NCI-H524 (cell line): ENCODE data around the gene SV2C.
A peak's percentile ranks its signal among the peaks of the same experiment; 100 is the strongest.

Experiments
- DNase-seq, 2 experiments: peaks; one replicate each; lab custom pipeline; 2025; lab: John Stamatoyannopoulos, UW

SV2C gene

DNA sequence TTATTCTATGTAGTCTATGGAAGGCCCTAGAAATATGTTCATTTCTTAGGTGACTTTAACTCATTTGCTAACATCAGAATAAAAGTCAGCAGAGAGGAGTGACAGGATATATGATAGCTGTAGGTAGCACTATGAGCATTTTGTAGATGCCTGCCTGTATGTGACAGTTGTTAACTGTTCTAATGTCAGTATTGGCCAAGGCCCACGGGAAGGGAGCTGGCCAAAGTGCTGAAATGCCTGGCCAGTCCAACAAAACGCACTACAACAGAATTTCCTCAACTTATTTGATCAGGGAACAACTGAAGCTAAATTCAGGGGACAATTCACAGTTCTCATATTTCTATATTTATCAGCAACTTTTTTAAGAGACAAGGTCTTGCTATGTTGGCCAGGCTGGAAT lies 20.8 kb downstream of the SV2C start:
- DNase-seq = no peak

DNA sequence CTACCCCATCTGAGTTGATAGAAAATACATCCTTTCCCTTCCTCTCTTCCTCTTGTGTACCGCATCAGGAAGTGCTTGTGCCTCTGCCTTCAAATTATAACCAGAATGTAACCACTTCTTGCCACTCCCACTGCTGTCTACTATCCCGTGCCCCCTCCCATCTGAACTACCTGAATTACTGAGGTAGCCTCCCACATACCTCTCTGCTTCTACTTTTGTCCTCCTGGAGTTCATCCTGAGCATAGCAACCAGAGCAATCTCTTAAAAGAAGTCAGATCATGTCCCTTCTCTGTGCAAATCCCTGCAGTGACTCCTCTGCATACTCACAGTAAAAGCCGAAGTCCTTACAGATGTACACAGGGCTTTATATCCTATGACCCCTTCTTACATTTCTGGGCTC lies 23.0 kb downstream of the SV2C start:
- DNase-seq = no peak

DNA sequence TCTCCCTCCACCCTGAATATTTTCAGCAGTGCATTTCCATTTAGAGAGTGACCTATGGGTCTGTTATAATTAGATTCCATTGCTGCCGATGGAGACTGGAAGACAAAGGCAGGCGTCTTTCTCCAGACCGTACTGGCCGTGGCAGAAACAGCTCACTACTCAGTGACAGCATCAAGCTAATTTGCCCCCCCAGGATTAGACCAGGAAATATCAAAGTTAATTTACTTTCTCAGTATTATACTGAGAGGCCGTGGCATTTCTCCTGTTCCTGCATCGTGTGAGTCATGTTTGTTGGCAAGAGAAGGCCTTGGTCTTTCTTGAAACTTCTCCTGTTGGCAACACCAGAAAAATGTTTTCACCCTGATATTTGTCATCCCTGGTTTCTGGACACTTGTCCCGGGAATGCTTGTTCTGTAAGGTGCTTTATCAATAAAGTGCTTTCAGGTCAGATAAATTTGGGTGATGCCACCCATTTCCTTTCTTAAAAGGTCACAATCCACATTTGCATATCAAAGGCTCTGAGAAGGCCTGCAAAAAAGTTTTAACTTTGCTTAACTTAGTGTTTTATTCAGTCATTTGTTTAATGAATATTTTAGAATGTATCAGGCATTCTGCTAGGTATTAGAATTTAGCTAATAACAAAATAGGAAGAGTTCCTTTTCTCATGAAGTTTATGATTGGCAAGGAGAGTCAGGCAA lies 28.4 kb downstream of the SV2C start:
- DNase-seq = no peak

DNA sequence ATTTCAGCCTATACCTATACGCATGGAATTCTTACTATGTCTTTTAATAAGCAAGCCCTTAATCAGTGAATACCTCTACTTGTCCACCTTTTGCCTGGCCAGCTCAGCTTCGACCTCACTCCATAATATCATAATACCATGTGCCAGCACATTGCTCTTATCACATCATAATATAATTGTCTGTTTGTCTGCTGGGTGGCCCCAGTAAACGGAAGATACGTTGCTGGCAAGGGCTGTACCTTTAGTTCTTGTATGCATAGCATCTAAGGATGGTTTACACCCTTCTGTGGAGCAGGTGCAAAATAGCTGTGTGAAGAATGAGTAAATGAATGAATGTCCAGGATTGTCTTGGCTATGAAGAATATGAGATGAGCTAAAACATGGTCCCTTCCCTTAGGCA lies 29.9 kb downstream of the SV2C start:
- no peak for DNase-seq

DNA sequence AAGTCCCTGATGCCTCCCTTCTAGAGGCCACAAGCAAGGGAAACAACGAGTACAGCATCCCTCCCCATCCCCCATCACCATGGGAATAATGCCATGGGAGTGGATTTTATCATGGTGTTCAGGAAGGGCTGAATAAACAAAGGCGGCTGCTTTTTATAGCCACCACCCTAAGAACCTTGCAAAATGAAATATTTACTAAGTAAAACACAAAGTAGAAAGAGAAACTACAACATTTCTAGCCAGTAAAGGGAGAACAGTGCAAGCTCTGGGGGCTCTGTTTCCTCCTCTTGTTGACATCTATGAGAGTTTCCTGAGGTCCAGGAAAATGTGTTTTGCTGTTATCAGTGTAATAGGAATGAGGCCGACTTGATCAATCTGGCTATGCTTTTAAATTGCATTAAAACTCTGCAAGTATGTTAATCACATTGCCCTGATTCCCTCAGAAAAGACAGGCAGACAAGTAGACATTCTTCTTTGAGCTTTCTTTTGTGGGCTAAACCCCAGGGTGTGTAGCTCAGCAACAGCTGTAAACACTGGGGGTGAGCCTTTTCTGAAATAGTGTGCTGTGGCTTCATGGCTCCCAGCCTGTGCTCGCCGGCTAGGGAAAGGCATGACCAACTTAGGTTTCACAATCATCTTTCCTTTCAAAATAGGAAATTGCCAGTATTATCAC lies 31.1 kb downstream of the SV2C start:
- DNase-seq = no peak

DNA sequence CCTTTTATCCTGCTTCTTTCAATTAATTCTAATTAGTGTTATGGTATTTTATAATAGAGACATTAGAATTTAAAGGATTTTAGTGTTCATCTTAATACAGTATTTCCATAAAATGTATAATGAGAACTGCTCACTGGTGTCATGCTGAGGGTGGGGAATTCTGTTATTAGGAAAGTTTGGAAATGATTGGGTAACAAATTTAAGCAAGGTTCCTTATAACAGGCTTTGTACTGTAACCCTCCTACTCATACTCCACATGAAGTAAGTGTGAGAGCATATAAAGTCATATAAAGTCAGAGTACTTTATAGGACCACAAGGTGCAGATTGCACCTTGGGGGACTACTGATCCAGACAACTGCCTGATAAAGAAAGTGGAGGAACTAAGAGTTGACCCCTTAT lies 42.2 kb downstream of the SV2C start:
- DNase-seq = no peak

DNA sequence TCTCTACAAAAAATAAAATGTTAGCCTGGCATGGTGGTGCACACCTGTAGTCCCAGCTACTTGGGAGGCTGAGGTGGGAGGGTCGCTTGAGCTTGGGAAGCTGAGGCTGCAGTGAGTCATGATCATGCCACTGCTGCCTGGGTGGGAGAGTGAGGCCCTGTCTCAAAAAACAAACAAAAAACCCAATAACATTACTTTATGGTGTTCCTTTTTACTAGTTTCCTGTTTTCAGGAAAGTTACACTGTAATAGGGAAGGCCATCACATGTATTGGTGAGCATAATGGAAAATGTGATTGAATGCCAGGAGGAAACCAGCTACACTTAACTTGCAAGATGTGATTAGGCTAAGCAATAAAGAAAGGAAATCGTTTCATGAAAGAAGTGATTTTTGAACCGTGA lies 42.7 kb downstream of the SV2C start:
- DNase-seq = no peak

DNA sequence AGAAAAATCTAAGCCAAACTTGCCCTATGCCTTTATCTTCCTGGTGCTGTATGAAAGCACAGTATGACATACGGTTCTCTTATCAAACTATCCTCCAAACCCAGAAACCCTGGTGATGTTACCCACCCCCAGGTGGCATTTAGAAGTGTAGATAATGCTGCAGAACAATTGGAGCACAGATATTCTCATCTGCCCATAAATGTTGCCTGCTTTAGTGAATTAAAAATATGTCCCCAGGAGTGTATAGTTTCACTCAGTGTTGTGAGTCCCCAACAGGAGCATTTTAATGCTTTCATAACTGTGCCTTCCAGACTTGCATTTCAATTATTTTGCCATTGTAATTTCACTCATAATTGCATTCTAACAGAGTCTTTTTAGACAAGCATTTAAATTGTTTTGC lies 50.8 kb downstream of the SV2C start:
- DNase-seq = no peak

DNA sequence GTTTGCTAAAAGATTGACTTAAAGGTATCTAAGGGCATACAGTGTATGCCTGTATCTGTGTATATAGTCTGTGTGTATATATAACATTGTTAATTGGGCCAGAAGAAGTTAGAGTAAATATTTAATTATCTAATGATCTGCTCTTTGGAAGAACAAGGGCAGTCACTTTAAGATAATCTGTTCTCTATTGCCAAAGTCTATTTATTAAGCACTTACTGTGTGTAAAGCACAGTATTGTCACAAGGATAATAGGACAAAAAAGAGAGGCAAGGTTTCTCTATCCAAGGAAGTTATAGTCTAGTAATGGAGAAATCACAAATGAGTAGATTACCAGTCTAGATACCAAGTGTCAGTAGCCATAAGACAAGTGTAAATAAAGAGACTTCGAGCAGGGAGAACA lies 51.5 kb downstream of the SV2C start:
- DNase-seq = no peak

DNA sequence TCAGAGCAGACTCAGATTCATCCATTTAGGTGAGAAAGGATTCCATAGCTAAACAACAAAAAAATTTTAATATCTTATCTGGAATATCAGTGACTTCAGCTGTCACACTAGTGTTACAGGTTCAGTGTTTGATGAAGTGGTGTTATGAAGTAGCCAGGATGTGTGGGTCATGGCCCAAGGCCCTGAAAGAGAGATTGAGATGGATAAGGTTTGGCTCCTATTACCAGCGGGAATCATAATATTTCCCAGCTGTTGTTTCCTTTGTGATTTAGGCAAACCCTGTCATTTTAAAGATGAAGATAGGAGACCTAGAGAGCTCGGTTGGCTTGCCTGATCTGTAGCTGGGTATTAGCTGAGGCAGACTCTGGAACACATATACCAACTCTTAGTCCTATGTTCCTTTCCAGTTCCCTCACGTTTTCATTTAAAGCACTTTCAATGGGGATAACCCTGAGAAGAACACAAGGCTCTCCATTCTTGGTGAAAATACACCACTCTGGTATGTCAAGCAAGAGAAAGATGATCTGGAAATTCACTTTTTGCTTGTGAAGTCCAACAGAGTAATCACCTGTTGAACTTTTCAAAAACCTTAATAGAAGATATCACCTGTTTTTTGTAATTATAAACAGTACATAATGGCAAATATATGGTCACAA lies 54.8 kb downstream of the SV2C start:
- DNase-seq = no peak

DNA sequence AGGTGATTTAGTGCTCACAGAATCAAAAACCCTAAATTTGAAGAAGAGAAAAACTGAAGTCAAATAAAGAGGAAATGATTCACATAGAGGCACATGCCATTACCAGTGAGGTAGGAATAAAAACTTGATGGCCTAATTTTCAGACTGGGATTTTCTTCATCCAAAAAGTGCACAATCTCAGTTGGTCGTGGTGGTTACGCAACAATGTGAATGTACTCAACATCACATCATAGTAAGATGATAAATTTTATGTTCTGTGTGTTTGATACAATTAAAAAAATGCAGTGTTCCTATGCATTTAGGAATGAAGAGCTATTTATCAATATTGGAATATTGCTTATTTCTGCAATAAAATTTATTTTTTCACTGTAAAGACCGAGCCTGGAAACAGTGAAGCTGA lies 60.7 kb downstream of the SV2C start:
- no peak for DNase-seq

DNA sequence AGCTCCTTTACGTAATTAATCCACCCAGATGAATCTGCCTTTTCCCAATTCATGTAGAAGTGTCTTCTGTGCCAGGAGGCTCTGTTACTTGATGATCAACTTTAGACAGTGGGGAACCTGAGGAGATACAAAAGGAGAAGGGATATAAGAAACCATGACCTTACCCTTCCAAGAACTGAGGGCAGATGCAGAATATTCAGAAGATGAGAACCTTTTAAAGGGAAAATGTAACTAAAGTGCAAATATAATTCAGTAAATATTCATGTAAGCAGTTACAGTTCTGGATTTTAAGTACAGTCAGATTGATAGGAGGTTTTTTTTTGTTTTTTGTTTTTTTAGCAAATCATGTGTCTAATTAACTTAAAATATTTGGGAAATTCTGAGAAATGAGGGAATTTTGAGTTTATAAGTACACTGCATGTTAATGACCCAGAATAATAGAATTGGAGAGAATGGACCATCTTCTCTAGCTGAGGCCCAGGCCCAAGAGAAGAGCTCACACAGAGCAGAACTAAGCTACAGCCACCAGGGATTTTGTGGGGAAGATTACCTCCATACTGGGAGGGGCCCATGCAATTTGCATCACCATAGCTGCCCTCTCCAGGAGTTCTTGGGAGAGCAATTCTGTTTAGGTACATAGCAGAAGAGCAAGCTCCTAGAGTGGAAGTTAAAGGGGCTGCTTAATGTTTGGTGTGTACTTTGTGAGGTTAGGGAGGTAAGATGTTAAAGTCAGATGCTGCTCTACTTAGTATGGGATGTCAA lies 61.5 kb downstream of the SV2C start:
- DNase-seq = no peak

DNA sequence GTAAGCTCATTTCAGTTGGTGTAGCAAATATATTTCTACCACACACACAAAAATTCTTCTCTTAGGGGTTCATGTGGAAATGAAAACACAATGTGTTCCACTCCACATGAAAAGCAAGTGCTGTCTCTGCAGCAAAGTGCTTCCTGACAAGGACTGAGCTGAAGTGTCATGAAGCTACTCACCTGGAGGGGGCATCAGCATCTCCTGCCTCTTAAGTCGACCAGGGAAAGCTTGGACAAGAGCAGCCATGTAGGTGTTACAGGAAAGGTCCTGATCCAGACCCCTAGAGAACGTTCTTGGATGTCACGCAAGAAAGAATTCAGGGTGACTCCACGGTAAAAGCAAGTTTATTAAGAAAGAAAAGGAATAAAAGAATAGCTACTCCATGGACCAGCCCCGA lies 62.8 kb downstream of the SV2C start:
- DNase-seq = peak; percentile 11 to 13

DNA sequence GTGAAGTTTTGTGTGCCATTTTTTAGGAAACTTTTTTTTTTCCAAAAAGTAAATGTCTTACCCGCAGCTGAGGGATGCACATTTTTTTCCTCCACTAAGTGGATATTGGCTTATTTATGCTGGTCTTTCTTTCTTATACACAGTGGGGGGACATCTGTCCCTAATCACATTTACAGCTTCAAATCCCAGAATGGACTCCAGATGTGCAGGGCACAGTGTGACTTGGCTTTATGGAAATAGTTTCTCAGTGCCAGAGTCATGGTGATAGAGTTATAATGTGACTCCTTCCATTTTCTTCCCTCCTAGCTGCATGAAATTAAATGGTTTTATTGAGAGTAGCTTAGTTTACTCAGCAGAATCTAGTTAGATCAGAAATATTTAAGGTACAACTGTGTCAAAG lies 66.5 kb downstream of the SV2C start:
- peak in 1 of 2 experiments; percentile 63 for DNase-seq

DNA sequence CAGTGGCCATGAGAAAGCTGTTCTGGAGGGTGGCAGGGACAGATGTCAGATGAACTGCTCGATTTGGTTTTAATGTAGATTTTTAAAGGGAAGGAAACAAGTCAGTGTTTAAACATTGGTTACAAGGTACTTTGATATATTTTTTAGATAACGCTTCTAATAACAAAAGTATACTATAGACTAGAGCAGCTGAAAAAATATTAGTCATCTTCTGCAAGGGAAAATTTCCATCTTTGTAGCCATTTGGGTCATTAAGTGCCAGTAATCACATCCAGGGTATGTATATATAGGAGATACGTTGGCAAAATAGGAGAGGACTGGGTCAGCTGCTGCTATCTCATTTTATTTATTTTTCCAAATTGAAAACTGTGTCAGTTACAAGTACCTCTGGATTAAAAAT lies 69.0 kb downstream of the SV2C start:
- no peak for DNase-seq

DNA sequence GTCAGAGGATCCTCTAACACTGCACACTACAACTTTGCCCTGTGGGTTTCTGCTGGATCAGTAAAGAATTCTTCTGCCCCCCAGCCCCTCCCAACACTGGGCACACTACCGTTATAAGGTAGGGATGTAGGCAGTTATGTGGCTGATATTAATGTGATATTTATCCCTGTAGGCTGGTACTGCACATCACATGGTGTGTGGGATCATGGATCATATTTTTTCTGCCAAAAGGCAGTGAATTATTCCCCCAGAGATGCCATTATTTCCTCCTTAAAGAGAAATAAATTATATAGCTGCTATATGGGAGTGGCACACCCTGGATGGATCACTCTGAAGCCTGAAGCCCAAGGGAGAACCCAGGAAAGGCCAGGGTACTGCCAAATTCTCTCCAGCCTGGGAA lies 69.5 kb downstream of the SV2C start:
- no peak for DNase-seq

DNA sequence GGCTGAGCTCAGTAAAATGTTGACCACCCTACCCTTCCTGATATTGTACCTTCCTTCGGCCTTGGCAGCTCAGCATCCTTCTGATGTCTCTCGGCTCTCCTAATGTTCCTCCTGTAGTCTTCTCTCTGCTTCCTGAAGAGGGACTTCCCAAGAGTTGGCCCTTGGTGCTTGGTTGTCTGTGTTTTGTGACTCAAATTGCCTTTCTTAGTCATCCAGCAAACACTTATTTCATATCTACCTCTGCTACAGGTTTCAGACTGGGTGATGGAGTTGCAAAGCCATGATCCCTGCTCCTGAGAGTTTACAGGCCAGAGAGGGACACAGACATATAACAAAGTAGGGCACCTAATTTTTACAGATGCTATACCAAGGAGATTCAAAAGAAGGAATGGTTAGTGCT lies 70.1 kb downstream of the SV2C start:
- no peak for DNase-seq

DNA sequence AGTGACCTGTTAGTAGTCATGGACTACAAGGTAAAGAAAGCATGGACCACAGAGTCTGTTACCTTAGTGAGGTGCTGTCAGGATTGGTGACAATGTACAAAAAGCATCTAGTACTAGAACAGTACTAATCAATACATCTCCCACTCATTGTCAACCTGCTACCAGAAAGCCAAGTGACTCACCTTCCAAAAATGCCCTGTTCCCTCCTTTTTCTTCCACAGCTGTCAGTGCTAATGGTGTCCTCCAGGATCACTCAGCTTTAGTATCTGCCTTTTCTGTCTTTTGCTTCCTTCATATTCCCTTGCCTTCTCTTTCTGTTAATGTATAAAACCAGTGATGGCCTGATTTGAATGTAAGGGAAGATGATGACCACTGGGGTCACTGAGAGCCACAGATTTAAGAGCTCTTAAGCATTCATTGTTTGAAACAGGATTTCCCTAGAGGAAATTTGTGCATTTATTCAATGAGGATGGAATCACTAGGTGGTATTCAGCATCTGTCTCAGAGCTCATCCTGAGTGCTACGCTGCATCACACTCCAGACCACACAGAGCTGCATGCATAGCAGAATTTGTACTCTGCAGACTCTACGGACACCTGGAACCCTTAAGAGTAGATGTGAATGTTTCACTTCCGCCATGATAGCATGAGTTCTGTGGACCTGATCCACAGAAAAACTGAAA lies 71.0 kb downstream of the SV2C start:
- DNase-seq = no peak

DNA sequence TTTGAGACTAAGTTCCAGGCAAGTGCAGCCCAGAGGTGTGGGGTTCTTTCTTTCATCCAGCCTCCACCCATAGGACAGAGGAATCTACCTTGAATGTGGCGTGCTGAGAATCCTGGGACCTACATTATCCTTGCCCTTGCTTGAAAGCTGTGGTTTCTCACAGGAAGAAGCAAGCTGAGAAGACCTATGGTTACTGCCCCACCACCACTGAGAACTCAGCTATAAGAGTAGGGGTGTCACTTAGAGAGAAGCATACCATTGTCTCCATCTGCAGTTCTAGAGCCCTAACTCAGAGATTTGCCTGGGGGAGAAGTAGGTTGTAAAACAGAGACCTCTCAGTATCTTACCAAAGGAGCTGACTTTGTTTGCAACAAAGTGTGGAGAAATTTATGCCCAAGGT lies 72.4 kb downstream of the SV2C start:
- DNase-seq = no peak

DNA sequence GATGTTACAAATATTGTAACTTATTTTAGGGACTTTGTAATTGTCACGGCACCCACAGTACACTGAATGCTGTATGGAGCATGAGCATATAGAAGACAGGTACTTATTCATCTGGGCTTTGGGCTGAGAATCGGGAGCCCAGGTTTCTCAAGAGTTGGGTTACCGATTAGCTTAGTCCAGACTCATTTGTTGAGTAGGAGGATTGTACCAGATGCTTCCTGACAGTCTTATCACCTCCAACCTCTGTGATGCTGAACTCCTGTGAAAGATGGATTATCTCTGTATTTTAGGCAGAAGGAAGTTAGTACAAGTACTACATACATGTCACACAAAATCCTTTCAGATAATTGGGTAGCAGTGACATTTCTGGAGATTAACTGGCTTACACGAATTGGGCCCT lies 79.2 kb downstream of the SV2C start:
- no peak for DNase-seq

DNA sequence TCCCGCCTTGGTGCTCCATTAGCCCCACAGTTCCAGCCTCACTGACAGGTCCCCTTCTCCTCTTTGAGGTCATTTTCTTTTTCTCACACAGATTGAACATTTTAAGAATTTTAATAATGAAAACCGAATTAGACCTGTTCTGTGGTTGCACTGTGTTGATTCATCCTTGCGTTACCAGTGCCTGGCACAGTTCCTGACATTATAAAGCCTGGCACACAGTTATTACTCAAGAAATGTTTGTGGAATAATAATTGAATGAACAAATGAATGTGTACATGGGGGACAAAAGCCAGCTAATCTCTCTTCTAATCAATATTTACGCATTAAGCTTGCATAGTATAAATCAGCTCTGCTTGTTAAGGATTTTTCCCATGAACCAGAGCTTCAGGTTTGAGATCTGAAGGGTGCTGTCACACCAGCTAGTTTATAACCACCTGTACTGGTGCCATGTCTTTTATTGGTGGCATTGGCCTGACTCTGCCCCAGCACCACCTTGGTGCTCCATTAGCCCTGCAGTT lies 80.0 kb downstream of the SV2C start:
- no peak for DNase-seq

DNA sequence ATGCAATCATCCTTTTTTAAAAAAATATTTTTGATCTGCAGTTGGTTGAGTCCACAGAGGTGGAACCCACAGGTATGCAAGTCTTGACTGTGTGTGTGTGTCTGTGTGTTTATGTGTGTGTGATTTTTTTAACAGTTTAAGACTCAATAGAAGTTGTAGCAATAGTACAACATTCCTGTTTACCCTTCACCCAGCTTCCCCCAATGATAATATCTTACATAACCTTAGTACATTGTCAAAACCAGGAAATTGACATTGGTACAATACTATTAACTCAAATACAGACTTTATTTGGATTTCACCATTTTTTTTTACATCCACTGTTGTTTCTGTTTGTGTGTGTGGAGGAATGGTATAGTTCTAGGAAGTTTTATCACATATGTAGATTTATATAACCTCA lies 81.8 kb downstream of the SV2C start:
- DNase-seq = no peak
